GM21717 (cell line): ENCODE data around the gene TCF15.

Experiments used
- ATAC-seq: cut with Tn5 transposase; IDR thresholded peaks from one replicate; pipeline ENCODE4 v1.9.1; 2021; ENCODE audit warnings: mild to moderate bottlenecking, moderate library complexity; ENCODE audit not compliant: unreplicated experiment

TCF15 gene

GRCh38 chr20:615514-615913, 5.4 kb upstream of the TCF15 start:
- no peak for ATAC-seq

DNA sequence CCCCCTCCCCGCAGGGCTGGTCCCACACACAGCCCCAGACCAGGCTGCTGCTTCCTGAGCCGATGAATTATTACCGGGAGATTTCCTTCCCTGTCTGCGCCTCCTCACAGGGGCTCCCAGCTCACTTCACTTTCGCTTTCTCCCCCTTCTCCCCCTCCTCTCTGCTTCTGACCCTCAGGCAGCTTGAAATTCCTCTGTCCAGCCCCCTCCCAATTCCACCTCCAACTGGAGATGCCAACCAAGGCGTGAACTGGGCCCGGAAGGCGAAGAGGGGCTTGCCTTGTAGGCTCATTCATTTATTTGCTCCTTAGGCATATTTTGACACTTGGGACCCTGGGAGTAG, 1.7 kb upstream of the TCF15 start:
- no peak for ATAC-seq

- no peak for ATAC-seq
Observed at GRCh38 chr20:611047-611842, 1.1 kb upstream of the TCF15 start.

GRCh38 chr20:609371-609964, 641 bp downstream of the TCF15 start:
- ATAC-seq = no peak

GRCh38 chr20:608970-609369, 1.1 kb downstream of the TCF15 start:
- no peak for ATAC-seq

DNA sequence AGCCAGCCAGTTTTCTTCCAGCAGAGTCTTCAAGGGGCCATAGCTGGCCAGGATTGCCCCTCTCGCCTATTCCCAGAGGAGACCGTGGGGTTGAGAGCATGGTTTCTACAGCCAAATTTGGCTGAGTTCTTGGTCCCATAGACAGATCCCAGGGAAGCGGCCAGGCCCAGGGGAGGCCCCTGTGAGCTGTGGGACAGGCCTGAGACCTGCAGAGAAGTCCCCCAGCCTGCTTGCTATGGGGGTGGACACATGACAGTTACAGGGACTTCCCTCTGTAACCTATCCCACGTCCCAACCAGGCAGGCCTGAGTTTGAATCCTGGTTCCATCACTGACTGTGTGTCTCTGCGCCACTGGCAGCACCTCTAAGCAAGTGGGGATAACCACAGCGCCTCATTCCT, 2.6 kb downstream of the TCF15 start:
- no peak for ATAC-seq

- ATAC-seq = no peak
Observed at GRCh38 chr20:605237-605636, 4.9 kb downstream of the TCF15 start.

DNA sequence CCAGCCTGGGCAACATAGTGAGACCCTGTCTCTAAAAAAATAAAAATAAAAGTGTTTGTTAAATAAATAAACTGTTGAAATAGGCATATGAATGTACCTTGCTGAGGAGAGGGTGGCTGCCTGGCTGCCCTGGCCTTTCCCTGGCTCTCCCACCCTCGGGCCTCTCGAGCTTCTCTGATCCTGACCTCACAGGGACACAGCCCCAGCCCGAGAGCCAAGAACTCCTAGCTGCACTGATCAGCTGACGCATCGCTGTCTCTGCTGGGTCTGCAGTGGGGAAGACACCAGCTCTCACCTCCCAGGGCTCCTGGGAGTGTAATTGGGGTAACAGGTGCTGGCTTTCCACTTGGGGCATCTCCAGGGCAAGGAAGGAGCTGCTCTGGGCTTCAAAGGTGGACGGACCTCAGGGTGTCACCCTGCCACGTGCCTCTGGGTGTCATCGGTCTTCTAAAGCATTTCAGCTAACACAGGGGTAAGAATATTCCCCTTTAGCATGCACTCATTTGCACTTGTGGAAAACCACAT, 6.9 kb downstream of the TCF15 start:
- ATAC-seq = no peak

GRCh38 chr20:602111-602970, 7.8 kb downstream of the TCF15 start:
- ATAC-seq = no peak

DNA sequence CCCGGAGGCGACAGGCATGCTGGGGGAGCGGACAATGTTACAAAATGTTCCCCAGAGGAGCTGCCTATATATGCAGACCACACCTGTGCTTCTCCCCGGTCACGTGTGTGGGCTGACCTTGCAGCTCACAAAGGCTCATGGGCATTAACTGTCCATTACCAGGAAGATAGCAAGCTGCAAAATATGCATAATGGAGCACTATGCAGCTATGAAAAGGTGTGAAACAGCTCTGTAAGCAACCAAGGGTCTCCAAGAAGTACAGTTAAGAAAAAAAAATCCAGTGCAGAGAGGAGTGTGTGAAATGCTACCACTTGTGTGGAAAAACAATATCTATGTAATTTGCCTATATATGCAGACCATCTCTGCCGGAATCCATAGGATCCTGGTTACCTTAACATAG, 9.4 kb downstream of the TCF15 start:
- no peak for ATAC-seq

DNA sequence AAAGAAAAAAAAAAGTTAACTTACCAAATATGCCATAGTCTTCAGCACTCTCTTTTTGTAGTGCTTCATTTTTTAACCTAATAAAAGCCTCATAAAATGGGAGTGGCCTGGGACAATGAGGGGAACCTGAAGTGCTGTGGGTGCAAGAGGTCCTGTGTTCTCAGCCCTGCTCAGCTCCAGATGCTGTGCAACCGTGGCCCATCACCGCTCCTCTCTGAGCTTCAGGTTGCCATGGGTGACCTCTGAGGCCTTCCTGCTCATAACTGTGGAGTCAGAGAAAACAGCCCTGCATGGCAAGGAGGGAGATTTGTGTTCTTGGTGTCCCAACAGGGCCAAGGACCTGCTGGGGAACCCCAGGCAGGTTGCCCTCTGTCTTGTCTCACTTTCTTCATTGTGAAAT, 10.0 kb downstream of the TCF15 start:
- no peak for ATAC-seq

- no peak for ATAC-seq
Observed at GRCh38 chr20:598133-598850, 11.8 kb downstream of the TCF15 start.

- ATAC-seq = no peak
Observed at GRCh38 chr20:597560-597959, 12.5 kb downstream of the TCF15 start.

DNA sequence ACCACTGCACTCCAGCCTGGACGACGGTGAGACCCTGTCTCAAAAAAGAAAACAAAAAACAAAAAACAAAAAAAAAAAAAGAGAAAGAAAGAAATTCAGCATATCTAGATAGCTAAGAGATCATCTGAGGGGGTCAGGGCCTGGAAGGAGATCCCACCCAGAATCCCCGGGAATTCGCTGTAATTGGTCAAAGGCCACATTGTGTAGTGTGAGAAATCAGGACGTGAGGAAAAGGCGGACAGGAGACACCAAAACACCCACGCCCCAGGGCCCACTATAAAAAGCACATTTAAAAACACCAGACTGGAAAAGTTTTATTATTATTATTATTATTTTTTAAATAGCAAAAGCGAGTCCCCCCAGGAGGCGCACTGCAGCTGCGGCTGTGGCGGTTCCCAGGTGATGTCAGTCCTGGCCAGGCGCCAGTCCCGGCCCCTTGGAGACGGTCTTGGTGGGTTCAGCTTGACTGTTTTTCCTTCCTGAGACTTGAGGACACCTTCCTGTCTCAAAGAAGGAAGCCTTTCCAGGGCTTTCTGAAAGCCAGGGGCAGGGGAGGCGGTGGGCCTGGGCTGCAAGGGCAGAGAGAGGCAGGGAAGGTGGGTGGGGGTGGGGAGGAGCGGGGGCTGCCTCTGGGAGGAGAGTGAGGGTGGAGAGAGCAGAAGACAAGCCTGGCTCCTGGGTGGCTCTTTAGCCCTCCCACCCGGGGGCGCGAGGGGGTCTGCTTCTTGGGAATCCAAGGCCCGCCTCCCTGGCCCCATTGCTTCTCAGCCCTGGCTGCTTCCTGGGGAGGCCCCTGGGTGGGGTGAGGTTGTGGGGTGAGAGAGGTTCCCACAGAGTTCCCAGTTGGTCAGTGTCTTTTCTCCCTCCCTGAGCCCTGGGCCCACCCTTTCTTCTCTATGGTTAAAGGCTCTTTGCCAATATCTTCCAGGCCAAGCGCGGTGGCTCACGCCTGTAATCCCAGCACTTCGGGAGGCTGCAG, 14.5 kb downstream of the TCF15 start:
- ATAC-seq = no peak

DNA sequence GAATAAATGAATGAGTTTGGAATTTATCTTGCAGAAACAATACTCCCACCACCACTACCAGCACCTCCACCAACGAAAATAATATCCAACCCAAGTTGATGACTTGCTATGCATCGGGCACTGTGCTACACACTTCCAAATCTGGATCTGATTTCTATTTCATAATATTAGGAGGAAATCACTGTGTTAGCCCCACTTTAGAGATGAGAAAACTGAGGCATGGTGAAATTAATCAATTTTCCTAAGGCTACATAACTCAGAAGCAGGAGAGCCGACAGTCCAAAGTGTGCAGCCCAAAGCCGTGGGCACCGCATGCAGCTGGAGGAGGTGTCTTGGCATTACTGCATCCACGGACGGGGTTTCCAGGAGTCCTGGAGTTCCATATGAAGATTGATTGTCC, 17.6 kb downstream of the TCF15 start:
- ATAC-seq = no peak

GRCh38 chr20:591941-592340, 18.2 kb downstream of the TCF15 start:
- ATAC-seq = no peak

GRCh38 chr20:588932-589672, 21.0 kb downstream of the TCF15 start:
- no peak for ATAC-seq

DNA sequence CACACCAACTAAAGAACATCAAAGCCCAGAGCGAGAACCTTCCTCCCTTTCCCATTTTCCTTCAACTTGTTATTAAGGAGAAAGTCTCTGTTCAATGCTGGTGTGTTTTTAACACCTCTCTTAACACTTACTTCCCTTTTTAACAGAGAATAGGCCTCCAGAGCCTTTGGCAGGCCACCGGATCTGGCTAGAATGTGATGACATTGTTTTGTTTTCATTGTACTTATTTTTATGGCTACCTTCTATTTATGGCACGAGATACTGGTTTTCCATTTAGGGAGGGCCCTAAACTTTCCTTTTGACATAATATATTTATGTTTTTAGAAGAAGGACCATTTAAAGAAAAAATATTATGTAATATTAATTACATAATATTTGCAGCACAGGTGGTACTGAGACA, 21.6 kb downstream of the TCF15 start:
- ATAC-seq = no peak

GRCh38 chr20:584971-585301, 25.2 kb downstream of the TCF15 start:
- ATAC-seq = no peak
